H1 (cell line): Measurements from ENCODE around the gene GSKIP. TPM values are rescaled to one million over a fixed set of nuclear protein-coding genes. Genes with fewer than 3 reads are reported as not detected.

ENCODE experiments used
- BACH1 ChIP-seq: IDR thresholded peaks from 2 replicates; pipeline ENCODE4 v1.6.1; 2012; ENCODE audit warnings: low read length, improper control_type of control experiment
- BRCA1 ChIP-seq: IDR thresholded peaks from 2 replicates; pipeline ENCODE4 v1.6.1; 2012; ENCODE audit warnings: low read depth, low read length, improper control_type of control experiment
- CREB1 ChIP-seq: IDR thresholded peaks from 2 replicates; pipeline ENCODE4 v1.6.1; 2012; ENCODE audit warnings: inconsistent platforms
- EGR1 ChIP-seq: IDR thresholded peaks from 2 replicates; pipeline ENCODE4 v1.6.1; 2011; ENCODE audit warnings: low read depth, low read length, borderline replicate concordance
- EZH2 ChIP-seq: fragments of 200-600 bp; sonication (generic); IDR thresholded peaks from 2 replicates; pipeline ENCODE4 v1.7.1; 2012; ENCODE audit warnings: low read depth, mild to moderate bottlenecking, moderate library complexity, low read length, inconsistent platforms; ENCODE audit not compliant: severe bottlenecking
- FOSL1 ChIP-seq: IDR thresholded peaks from 2 replicates; pipeline ENCODE4 v1.6.1; 2011; ENCODE audit warnings: mild to moderate bottlenecking, low read depth, low read length, moderate library complexity; ENCODE audit not compliant: insufficient read depth
- GABPA ChIP-seq: IDR thresholded peaks from 2 replicates; pipeline ENCODE4 v1.6.1; 2011; ENCODE audit warnings: mild to moderate bottlenecking, low read length, moderate library complexity, borderline replicate concordance; ENCODE audit not compliant: insufficient read depth
- GTF2F1 ChIP-seq: IDR thresholded peaks from 2 replicates; pipeline ENCODE4 v1.6.1; 2012; ENCODE audit warnings: low read depth, low read length, improper control_type of control experiment, borderline replicate concordance
- HDAC2 ChIP-seq, 2 experiments: fragments of 300-600 bp in 1 of 2; sonication (generic) in 1 of 2; IDR thresholded peaks; 2 replicates each; pipeline ENCODE4 v1.6.1; 2011 to 2012; ENCODE audit warnings: low read depth in 2 of 2, low read length in 2 of 2, mild to moderate bottlenecking in 2 of 2, moderate library complexity in 2 of 2, borderline replicate concordance in 1 of 2, inconsistent platforms in 1 of 2
- HDAC6 ChIP-seq: IDR thresholded peaks from one replicate; pipeline ENCODE4 v1.7.1; 2012; ENCODE audit warnings: low read depth, mild to moderate bottlenecking, inconsistent platforms, low read length, moderate library complexity
- KDM1A ChIP-seq: fragments of 200-600, 300-600 bp; sonication (generic); IDR thresholded peaks from 2 replicates; pipeline ENCODE4 v1.7.1; 2016; ENCODE audit warnings: mild to moderate bottlenecking, low read length, borderline replicate concordance
- KDM5A ChIP-seq: fragments of 200-600 bp; IDR thresholded peaks from 2 replicates; pipeline ENCODE4 v1.7.1; 2012; ENCODE audit warnings: mild to moderate bottlenecking, low read length, inconsistent platforms, mixed read lengths
- MAFK ChIP-seq: IDR thresholded peaks from 2 replicates; pipeline ENCODE4 v1.6.1; 2012; ENCODE audit warnings: low read depth, mild to moderate bottlenecking, improper control_type of control experiment, low read length
- MAX ChIP-seq: IDR thresholded peaks from 2 replicates; pipeline ENCODE4 v1.6.1; 2012; ENCODE audit warnings: inconsistent platforms
- POU5F1 ChIP-seq: IDR thresholded peaks from 2 replicates; pipeline ENCODE4 v1.6.1; 2011; ENCODE audit warnings: low read depth, mild to moderate bottlenecking, low read length, moderate library complexity
- RBBP5 ChIP-seq: IDR thresholded peaks from 2 replicates; pipeline ENCODE4 v1.7.1; 2012; ENCODE audit warnings: low read depth, mild to moderate bottlenecking, inconsistent platforms, low read length, moderate library complexity, borderline replicate concordance
- RFX5 ChIP-seq: IDR thresholded peaks from 2 replicates; pipeline ENCODE4 v1.6.1; 2011; ENCODE audit warnings: low read depth, low read length, improper control_type of control experiment, borderline replicate concordance
- RNF2 ChIP-seq: fragments of 200-900, 300-1000 bp; sonication (generic); IDR thresholded peaks from 2 replicates; pipeline ENCODE4 v1.7.1; 2016; ENCODE audit warnings: borderline replicate concordance, low read depth, mild to moderate bottlenecking, antibody characterized with exemption, low read length; ENCODE audit not compliant: poor library complexity, severe bottlenecking; ENCODE audit errors: missing control alignments
- SIN3A ChIP-seq, 2 experiments: IDR thresholded peaks in 1 of 2; conservative IDR thresholded peaks in 1 of 2; 2 replicates each; pipeline ENCODE4 v1.6.1; 2011 to 2012; ENCODE audit warnings: low read length in 2 of 2, improper control_type of control experiment in 1 of 2, low read depth in 1 of 2, mild to moderate bottlenecking in 1 of 2
- SIX5 ChIP-seq: IDR thresholded peaks from 2 replicates; pipeline ENCODE4 v1.6.1; 2011; ENCODE audit warnings: mild to moderate bottlenecking, low read depth, low read length
- SP1 ChIP-seq: IDR thresholded peaks from 2 replicates; pipeline ENCODE4 v1.6.1; 2011; ENCODE audit warnings: low read depth, low read length
- SP4 ChIP-seq: IDR thresholded peaks from 2 replicates; pipeline ENCODE4 v1.6.1; 2012; ENCODE audit warnings: low read length, inconsistent platforms
- SRF ChIP-seq: IDR thresholded peaks from 2 replicates; pipeline ENCODE4 v1.6.1; 2011; ENCODE audit warnings: mild to moderate bottlenecking, low read depth, low read length, moderate library complexity
- ZNF274 ChIP-seq: IDR thresholded peaks from 2 replicates; pipeline ENCODE4 v1.7.0; 2012; ENCODE audit warnings: low read length, borderline replicate concordance; ENCODE audit errors: extremely low read depth
- polyA plus RNA-seq, 7 experiments: library from polyadenylated mRNA; depleted of rRNA in 3 of 7; stranded (reverse) in 5 of 7; unstranded in 2 of 7; fragments of >200 nt in 5 of 7; fragments of 200-250 nt in 2 of 7; gene quantifications; 1 replicate in 5 of 7; 2 replicates in 1 of 7; 4 replicates in 1 of 7; pipeline versions ENCODE4 v1.2.1 to v1.2.3, GENCODE V29; 2011 to 2013; ENCODE audit warnings: missing spikeins in 2 of 7, mixed read lengths in 2 of 7
- total RNA-seq: library from RNA; stranded (reverse); fragmentation: NEBNext Ultra II Directional; extraction: Animal tissue kit (Norgen Biotek cat#: 25700); gene quantifications from 2 replicates; pipeline ENCODE4 v1.2.1, GENCODE V29; 2021

GSKIP gene
- total and polyA plus RNA-seq, 2 of the 8 experiments (the other 6 are each of a cell fraction or from before 2014, with no cell fraction given), result 20.3 to 37.1 TPM

GRCh38 chr14:96362965-96363750 lies at the start of gene GSKIP, which contains the start of gene ATG2B (continued):
- TF ChIP-seq RBBP5 (peak; percentile 94; the same call in 1 of the 2 replicates), EZH2 (no peak), KDM5A (no peak), RNF2 (no peak), GTF2F1 (no peak), HDAC6 (no peak), FOSL1 (no peak), CREB1 (peak; percentile 92), HDAC2 (IDR thresholded peaks at IDR 0.05; ENCODE audit: borderline replicate concordance in 1 of 2, low read depth in 2 of 2, low read length in 2 of 2) (no peak), SP4 (no peak), GABPA (peak; percentile 84; the same call in 1 of the 2 replicates), SP1 (no peak), RFX5 (no peak), ZNF274 (no peak), KDM1A (no peak), MAX (peak; percentile 40; the same call in 1 of the 2 replicates), SIN3A (conservative IDR thresholded peaks at IDR 0.05 in 1 of 2, IDR thresholded peaks at IDR 0.05 in 1 of 2; ENCODE audit: low read depth in 1 of 2, low read length in 2 of 2) (0 out of 4 replicates have a peak, but pooled peaks of 1 of the 2 experiments have one; percentile 27), SIX5 (no peak), BACH1 (no peak), SRF (no peak), MAFK (no peak), EGR1 (no peak), BRCA1 (no peak), POU5F1 (no peak)
